Stimulated activated naive CD8-positive, alpha-beta T cell treated with anti-CD3 and anti-CD28 coated beads, Interleukin-15, amount 100 ng/mL, for 72 hours (primary cell): Measurements from ENCODE around the gene SUPT6H.
"Not testable (repeated sequence)": the region's sequence is repeated elsewhere in the genome, so short reads cannot be mapped to it uniquely, and the experiment has no call there.

Experiments used
- ATAC-seq: fragments of 150-1000 bp; cut with Tn5 transposase; 2 replicates; pipeline ENCODE4 v1.10.0; 2021; ENCODE audit warnings: mild to moderate bottlenecking, moderate library complexity
- DNase-seq, 2 donors: peaks; one replicate each; pipeline ENCODE4 v3.0.0; 2021 to 2022
- H3K27ac Mint-ChIP-seq, 2 donors: one replicate each; pipeline ENCODE4 v1.8.0; 2022; ENCODE audit warnings: mild to moderate bottlenecking in 2 of 2, mixed read lengths in 2 of 2, moderate library complexity in 2 of 2
- H3K27me3 Mint-ChIP-seq: one replicate; pipeline ENCODE4 v1.8.0; 2022; ENCODE audit warnings: mixed read lengths
- H3K4me1 Mint-ChIP-seq: one replicate; pipeline ENCODE4 v1.8.0; 2022; ENCODE audit warnings: mild to moderate bottlenecking, mixed read lengths
- H3K4me3 Mint-ChIP-seq, 2 donors: one replicate each; pipeline ENCODE4 v1.8.0; 2022; ENCODE audit warnings: mild to moderate bottlenecking in 2 of 2, mixed read lengths in 2 of 2, moderate library complexity in 1 of 2
- H3K9me3 Mint-ChIP-seq, 2 donors: one replicate each; pipeline ENCODE4 v1.8.0; 2022; ENCODE audit warnings: mixed read lengths in 2 of 2

The SUPT6H gene

DNA sequence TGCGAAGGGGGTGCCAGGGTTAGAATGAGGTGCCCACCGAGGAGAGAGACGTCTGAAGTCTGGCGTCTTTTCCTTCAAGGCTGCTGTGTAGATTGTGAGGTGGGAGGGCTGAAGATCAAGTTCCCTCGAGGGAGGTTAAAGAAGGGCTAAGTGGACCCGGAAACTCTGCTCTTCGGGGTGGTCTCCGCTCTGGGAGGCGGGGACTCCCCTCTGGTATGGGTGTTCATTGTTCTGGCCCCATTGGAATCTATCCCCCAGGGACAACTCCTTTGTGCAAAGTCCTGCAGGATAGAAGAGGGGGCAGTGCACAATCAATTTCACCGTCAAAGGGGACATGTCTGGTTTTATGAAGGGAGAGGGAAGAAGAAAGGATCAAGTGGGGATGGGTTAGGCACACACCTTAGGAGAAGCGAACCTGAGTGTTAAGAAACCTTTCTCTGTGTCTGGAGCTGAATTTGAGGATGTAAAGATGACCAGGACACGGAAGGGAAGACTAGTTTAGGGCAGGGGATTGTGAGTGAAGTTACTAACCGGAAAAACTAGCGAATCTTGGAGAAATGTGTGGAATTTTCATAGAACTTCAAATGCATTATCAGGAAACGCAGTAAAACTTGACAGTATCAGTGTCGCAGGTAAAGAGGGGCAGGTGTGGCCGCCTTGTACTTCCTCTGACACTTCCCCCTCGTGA, 56.5 kb downstream of the SUPT6H start:
- Mint-ChIP-seq H3K9me3 (no peaks in the 10 kb centered on the region), H3K27ac (peak overlapping the region; percentile 0 to 82), H3K4me1 (peaks cover 50% of the 10 kb centered on the region), H3K4me3 (peak overlapping the region; percentile 80 to 97), H3K27me3 (peaks cover 44% of the 10 kb centered on the region)
- no peak for ATAC-seq
- DNase-seq, result no peak

DNA sequence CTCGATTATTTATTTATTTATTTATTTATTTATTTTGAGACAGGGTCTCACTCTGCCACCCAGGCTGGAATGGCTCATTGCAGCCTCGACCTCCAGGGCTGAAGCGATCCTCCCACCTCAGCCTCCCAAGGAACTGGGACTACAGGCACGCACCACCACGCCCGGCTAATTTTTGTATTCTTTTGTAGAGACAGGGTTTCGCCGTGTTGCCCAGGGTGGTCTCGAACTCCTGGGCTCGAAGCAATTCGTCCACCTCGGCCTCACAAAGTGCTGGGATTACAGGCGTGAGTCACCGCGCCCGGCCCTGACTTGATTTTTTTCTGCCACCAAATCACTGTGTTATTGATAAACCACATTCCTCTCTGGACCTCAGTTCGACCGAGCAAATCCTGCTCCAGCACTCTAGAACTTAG, 57.0 kb downstream of the SUPT6H start:
- peak overlapping the region; percentile 98 to 99 for H3K27ac Mint-ChIP-seq
- peaks cover 44% of the 10 kb centered on the region for H3K27me3 Mint-ChIP-seq
- no peaks in the 10 kb centered on the region for H3K9me3 Mint-ChIP-seq
- ATAC-seq, result peak; percentile 1
- peaks cover 56% of the 10 kb centered on the region for H3K4me1 Mint-ChIP-seq
- DNase-seq, result no peak
- H3K4me3 Mint-ChIP-seq, result peak overlapping the region; percentile 97 to 100

DNA sequence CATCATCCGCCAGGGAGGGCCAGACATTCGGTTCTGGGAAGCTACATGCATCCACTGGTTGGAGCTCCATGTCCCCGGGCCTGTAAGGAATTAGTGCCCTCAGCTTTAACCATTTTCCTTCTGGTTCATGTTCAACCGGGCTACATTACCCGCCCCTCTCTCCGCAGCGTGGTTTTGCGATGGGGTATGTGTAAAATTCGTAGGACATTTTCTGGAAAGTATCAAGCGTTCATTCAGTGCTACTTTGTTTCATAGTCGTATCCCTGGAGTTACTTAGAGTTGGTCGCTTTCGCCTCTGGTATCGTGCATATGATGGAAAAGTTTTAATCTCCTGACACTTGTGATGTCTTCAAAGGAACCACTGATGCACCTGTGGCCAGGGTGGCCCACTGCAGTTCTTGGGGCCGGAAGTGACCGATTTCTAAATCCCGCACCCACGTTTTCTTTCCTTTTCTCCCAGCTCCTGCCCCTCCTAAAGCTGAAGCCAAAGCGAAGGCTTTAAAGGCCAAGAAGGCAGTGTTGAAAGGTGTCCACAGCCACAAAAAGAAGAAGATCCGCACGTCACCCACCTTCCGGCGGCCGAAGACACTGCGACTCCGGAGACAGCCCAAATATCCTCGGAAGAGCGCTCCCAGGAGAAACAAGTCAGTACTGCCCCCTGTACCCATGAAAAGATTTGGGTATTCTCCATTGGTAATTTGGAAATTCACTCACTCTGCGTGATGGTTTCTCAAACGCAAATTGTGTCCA, 58.4 kb downstream of the SUPT6H start:
- Mint-ChIP-seq H3K4me3 (peak overlapping the region; percentile 97 to 100), H3K9me3 (no peaks in the 10 kb centered on the region), H3K4me1 (peaks cover 70% of the 10 kb centered on the region), H3K27me3 (peaks cover 31% of the 10 kb centered on the region), H3K27ac (peak overlapping the region; percentile 98 to 99)
- ATAC-seq, result no peak
- peak in 1 of 2 donors; percentile 50 for DNase-seq

DNA sequence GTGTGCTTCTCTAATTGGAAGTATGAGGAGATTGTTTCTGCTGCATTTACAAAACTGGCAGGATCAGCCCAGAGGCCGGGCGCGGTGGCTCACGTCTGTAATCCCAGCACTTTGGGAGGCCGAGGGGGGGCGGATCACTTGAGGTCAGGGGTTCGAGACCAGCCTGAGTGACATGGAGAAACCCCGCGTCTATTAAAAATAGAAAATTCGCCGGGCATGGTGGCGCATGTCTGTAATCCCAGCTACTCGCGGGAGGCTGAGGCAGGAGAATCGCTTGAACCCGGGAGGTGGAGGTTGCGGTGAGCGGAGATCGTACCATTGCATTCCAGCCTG, 59.0 kb downstream of the SUPT6H start:
- not testable (repeated sequence) for DNase-seq, H3K9me3 Mint-ChIP-seq, ATAC-seq
- Mint-ChIP-seq H3K4me3 (peak overlapping the region; percentile 97 to 100), H3K27me3 (peaks cover 26% of the 10 kb centered on the region), H3K27ac (peak overlapping the region; percentile 98 to 99), H3K4me1 (peaks cover 74% of the 10 kb centered on the region)

DNA sequence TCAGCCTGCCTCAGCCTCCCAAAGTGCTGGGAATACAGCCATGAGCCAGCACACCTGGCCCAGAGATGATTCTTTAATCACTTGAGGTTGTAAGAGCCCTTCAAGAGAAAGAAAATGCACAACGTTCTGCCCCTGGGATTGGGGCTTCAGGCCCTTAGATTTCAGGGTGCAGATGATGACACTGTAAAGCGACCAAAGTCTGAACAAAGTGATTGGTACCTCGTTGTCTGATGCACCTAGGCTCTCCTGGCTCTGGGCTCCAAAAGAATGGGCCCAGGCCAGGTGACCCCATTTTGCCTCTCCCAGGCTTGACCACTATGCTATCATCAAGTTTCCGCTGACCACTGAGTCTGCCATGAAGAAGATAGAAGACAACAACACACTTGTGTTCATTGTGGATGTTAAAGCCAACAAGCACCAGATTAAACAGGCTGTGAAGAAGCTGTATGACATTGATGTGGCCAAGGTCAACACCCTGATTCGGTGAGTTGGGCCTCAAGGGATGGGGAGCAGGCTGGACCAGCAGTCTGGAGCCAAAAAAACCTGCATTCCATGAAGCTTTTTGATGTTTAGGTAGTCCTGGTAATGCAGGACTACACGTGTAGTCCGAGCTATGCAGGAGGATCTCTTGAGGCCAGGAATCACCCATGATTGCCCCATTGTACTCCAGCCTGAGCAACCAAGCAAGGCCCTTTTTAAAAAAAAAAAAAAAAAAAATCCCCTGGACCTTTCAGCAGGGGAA, 60.6 kb downstream of the SUPT6H start:
- no peak for ATAC-seq

DNA sequence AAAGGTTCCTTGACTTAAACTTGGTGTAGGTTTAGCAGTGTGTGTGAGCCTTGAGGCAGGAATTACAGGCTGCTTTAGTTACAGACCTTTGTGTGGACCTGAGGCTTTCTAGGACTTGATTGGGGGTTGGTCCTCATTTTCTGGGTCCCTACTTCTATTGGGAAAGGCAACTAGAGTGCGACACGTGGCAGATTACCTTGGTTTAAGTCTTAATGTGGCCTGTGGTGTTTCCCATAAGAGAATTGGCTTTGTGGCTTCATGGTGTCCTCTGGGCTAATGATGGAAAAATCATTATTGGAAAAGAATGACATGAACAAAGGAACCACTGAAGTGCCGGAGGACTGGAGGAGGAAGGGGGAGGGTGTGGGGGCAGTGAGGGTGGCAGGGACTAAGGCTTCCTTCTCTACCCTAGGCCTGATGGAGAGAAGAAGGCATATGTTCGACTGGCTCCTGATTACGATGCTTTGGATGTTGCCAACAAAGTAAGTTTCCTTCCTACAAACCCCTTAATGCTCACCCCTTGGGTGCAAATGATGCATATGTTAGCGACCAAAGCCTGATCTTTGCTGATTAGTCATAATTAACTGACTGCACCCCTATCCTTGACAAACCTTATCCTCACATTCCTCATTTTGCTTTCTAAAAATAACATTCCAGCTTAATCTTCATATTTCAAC, 61.3 kb downstream of the SUPT6H start:
- peaks cover 79% of the 10 kb centered on the region for H3K4me1 Mint-ChIP-seq
- DNase-seq (no peak), ATAC-seq (no peak)
- no peaks in the 10 kb centered on the region for H3K9me3 Mint-ChIP-seq
- peaks cover 4% of the 10 kb centered on the region for H3K27me3 Mint-ChIP-seq
- peak overlapping the region; percentile 21 to 57 for H3K27ac Mint-ChIP-seq
- H3K4me3 Mint-ChIP-seq, result peak overlapping the region; percentile 97 to 100

More for the DNA sequence above, 60.6 kb downstream of the SUPT6H start:
- DNase-seq, result no peak
- Mint-ChIP-seq H3K27ac (peak overlapping the region; percentile 57 to 86), H3K27me3 (peaks cover 11% of the 10 kb centered on the region), H3K4me3 (peak overlapping the region; percentile 97 to 100), H3K9me3 (no peaks in the 10 kb centered on the region), H3K4me1 (peaks cover 79% of the 10 kb centered on the region)

DNA sequence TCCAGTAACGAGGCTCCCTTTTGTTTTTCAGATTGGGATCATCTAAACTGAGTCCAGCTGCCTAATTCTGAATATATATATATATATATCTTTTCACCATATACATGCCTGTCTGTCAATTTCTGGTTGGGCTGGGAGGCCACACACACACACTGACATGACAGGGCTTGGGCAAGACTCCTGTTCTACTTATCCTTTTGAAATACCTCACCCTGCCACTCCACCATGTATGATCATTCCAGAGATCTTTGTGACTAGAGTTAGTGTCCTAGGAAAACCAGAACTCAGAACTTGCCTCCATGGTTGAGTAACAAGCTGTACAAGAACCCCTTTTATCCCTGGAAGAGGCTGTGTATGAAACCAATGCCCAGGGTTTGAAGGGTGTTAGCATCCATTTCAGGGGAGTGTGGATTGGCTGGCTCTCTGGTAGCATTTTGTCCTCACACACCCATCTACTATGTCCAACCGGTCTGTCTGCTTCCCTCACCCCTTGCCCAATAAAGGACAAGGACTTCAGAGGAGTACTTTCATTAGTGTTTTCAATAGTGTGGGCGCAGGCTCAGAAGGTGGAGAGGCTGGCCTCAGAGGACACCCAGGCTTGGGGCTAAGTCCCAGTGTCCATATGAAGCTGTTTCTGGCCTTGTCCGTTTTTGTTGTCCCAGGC, 62.0 kb downstream of the SUPT6H start:
- H3K27ac Mint-ChIP-seq, H3K9me3 Mint-ChIP-seq, DNase-seq, ATAC-seq, H3K27me3 Mint-ChIP-seq: not testable (repeated sequence)
- peaks cover 79% of the 10 kb centered on the region for H3K4me1 Mint-ChIP-seq
- peak overlapping the region; percentile 98 to 100 for H3K4me3 Mint-ChIP-seq

DNA sequence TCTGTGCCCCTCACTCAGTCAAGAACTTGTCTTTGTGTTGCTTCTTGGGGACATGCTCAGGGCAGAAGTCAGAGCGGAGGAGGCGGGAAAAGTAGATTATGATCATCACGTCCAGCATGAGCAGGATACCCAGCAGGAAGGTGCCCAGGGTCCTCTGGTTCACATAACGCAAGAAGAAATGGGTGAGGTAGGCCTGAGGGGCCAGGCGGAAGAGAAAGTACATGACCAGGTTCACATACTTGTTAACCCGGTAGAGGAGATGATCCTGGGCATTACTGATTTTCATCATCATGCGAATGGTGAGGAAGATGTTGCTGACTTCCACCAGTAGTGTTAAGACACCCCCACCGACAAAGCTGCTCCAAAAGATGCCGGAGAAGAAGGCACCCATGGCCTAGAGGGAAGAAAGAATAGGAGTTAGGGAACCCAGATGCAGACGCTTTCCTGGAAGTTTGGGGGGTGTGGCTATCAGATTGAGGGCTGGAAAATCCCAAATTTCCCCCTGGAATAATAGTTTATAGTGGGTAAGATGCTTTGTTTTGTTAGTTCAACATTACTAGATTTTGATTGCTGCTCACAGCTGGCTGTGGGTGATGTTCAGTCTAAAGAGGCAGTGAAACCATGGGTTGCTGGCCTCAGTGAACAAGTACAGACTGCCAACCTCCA, 62.6 kb downstream of the SUPT6H start:
- peak overlapping the region; percentile 66 to 98 for H3K27ac Mint-ChIP-seq
- H3K27me3 Mint-ChIP-seq, result no peaks in the 10 kb centered on the region
- H3K9me3 Mint-ChIP-seq, result no peaks in the 10 kb centered on the region
- DNase-seq (no peak), ATAC-seq (no peak)
- peaks cover 80% of the 10 kb centered on the region for H3K4me1 Mint-ChIP-seq
- peak overlapping the region; percentile 98 to 100 for H3K4me3 Mint-ChIP-seq

DNA sequence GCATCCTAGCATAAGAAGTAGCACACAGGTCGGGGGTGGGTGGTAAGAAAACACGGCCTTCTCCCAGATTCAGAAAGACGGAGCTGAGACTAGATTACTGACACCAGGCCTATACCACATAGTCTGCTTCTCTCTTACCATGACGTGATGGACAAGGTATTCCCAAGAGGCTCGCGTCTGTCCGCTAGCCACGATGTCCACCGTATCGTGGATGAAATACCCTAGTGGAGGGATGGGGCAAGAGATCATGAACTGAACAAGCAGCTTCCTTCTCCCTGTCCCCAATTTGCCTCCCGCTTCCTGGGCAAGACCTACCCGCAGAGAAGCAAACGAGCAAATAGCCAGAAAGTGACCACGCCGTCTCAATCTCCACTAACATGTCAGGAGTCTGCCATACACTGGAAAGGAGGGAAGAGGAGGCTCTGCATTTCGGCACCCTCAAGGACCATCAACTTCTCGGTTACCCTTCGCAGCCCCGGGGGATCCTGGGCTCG, 63.2 kb downstream of the SUPT6H start:
- Mint-ChIP-seq H3K27me3 (no peaks in the 10 kb centered on the region), H3K9me3 (no peaks in the 10 kb centered on the region), H3K27ac (peak overlapping the region; percentile 85 to 98), H3K4me3 (peak overlapping the region; percentile 98 to 100), H3K4me1 (peaks cover 80% of the 10 kb centered on the region)
- ATAC-seq (no peak), DNase-seq (peak in 1 of 2 donors; percentile 42)

DNA sequence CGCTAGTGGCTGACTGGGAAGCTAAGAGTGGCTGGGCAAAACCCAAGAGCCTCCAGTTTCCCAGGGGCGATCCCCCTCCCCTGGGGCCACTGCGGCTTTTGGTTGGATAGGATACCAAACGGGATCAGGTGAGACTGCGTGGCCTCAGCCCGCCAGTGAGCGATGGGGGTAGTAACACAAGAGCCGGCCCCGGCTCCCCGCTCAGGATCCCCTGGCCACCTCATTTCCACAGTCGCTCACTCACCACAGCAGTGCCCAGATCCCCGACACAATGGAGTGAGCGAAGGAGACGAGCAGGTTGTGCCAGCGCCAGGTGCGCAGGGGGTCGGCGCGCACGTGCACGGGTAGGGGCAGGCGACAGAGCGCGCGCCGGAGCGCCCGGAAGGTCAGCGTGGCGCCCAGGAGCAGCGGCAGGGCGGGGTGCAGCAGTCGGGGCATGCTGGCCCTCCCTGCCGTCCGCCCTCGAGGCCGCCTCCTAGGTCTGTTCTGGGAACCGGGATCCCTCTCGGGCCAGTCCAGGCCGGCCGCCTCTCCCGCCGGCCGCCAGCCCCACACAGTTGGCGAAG, 63.7 kb downstream of the SUPT6H start:
- H3K4me1 Mint-ChIP-seq, result peaks cover 75% of the 10 kb centered on the region
- ATAC-seq, result peak; percentile 1
- H3K27me3 Mint-ChIP-seq, result no peaks in the 10 kb centered on the region
- peak overlapping the region; percentile 85 to 98 for H3K27ac Mint-ChIP-seq
- no peak for DNase-seq
- H3K4me3 Mint-ChIP-seq, result peak overlapping the region; percentile 98 to 100
- H3K9me3 Mint-ChIP-seq, result no peaks in the 10 kb centered on the region

DNA sequence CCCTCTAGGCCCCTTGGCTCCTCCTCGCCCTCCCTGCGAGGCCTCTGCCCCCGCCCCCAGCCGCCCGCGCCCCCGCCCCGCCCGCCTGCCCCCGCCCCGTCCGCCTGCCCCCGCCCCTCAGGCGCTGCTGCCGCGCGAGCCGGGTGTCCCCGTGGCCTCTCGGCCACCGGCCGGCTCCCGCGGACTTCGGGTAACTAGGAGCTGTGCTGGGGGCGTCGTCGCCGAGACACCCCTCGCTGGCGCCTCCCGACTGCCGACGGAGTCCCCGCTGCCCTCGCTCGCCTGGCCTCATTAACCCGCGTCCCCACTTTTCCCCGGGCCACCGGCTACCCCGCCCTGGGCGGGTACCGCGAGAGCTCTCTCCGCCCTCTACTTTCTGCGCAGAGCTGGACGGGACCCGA, 64.2 kb downstream of the SUPT6H start, which contains the start of gene TLCD1:
TLCD1 (minus strand) TSS at position 8 of the 401 bp plus-strand sequence. CDS start 136 bp downstream, outside the sequence.
- Mint-ChIP-seq H3K27me3 (no peaks in the 10 kb centered on the region), H3K4me1 (peaks cover 74% of the 10 kb centered on the region), H3K4me3 (peak within 1 kb of the TSS; percentile 98 to 100), H3K9me3 (no peaks in the 10 kb centered on the region), H3K27ac (peak within 1 kb of the TSS; percentile 99 to 100)
- peak; percentile 87 to 90 for DNase-seq
- ATAC-seq, result peak; percentile 58

DNA sequence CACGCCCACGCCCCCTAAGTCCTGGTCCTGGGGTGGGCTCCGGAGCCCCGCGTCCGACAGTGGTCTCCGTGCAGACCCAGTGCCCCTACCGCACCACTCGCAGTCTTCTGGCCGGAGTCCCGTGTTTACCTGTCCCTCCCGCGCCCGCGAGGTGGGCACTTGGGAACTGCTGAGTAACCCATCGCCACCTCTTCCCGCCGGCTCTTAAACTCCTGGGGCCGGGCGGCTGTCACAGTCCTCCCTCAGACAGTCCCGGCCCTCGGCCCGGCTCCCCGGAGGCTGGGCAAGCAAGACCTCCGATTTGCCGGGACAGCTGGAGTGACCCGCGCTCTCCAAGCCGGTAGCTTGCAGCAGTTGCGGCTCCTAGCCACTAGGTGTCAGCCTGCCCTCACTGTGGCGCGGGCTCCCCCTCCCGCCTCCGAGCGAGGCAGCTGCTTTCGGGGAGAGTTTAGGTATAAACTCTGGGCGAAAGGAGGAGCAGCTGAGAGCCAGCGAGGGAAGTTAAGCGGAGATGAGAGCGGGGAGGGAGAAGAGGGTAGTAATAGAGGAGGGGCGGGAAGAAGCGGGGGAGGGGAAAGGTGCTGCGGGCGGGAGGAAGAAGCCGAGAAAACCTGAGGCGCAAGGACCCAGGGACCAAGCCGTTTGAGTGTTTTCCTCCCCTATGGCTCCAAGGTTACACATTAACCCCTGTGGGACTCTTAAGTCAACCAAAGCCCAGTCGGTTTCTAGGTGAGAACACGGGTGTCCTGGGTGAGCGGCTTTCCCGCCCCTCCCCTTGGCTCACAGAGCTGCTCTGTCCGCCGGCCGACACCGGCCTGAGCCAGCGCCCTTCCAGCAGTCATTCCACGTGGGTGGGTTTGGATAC, 64.9 kb downstream of the SUPT6H start:
- Mint-ChIP-seq H3K4me1 (peaks cover 68% of the 10 kb centered on the region), H3K4me3 (peak overlapping the region; percentile 98 to 100), H3K27ac (peak overlapping the region; percentile 99 to 100), H3K27me3 (no peaks in the 10 kb centered on the region), H3K9me3 (no peaks in the 10 kb centered on the region)
- peak; percentile 96 to 97 for DNase-seq
- peak; percentile 50 for ATAC-seq
